ENCODE data around the gene POLR2E. TPM values are rescaled to one million over a fixed set of nuclear protein-coding genes. Genes with fewer than 3 reads are reported as not detected.
A peak's percentile ranks its signal among the peaks of the same experiment; 100 is the strongest.

Gene POLR2E
- total RNA-seq, 4 donors from 2014 or later, result 74.3 to 107 (median 96.9) TPM

DNA sequence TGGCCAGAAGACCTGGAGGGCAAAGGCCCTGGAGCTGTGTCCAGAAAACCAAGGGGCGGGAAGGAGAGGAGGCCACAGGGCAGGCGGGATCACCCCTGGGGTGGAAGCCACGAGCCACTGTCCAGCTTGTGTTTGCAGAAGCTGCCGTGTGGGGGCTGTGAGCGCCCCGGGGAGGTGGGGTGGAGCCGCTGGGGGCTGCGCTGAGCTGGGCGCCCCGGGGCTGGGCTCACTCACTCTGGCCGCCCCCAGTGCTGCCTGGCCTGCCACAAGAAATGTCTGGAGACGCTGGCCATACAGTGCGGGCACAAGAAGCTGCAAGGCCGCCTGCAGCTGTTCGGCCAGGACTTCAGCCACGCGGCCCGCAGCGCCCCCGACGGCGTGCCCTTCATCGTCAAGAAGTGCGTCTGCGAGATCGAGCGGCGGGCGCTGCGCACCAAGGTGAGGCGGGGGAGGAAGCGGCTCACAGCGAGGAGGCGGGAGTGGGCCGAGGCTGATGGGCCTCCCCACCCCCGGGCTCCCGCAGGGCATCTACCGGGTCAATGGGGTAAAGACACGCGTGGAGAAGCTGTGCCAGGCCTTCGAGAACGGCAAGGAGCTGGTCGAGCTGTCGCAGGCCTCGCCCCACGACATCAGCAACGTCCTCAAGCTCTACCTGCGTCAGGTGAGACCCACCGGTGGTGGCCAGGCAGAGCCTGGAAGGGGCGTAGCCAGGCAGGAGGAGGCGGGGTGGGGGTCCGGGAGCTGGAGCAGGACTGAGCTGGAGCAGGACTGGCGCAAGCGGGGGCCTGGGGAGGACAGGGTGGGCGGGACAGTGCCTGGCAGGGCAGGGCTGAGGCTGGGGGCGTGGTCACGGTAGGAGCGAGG lies 13.6 kb downstream of the POLR2E start:
- Histone ChIP-seq H3K4me3 (peak overlapping the region in 2 of 4 donors; percentile 33 to 35), H3K36me3 (peaks cover 0 to 31% (median 0%) of the 10 kb centered on the region in 3 donors), H3K4me1 (peaks cover 0 to 57% (median 24%) of the 10 kb centered on the region in 4 donors), H3K9me3 (no peaks in the 10 kb centered on the region), H3K27me3 (no peaks in the 10 kb centered on the region), H3K27ac (peak overlapping the region; percentile 55 to 87 (median 61))
- DNase-seq, result no peak
- TF ChIP-seq, protein P1, sequence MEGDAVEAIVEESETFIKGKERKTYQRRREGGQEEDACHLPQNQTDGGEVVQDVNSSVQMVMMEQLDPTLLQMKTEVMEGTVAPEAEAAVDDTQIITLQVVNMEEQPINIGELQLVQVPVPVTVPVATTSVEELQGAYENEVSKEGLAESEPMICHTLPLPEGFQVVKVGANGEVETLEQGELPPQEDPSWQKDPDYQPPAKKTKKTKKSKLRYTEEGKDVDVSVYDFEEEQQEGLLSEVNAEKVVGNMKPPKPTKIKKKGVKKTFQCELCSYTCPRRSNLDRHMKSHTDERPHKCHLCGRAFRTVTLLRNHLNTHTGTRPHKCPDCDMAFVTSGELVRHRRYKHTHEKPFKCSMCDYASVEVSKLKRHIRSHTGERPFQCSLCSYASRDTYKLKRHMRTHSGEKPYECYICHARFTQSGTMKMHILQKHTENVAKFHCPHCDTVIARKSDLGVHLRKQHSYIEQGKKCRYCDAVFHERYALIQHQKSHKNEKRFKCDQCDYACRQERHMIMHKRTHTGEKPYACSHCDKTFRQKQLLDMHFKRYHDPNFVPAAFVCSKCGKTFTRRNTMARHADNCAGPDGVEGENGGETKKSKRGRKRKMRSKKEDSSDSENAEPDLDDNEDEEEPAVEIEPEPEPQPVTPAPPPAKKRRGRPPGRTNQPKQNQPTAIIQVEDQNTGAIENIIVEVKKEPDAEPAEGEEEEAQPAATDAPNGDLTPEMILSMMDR (IDR thresholded peaks at IDR 0.05), result no peak
- no peak for TF ChIP-seq POLR2A (IDR thresholded peaks at IDR 0.05)

DNA sequence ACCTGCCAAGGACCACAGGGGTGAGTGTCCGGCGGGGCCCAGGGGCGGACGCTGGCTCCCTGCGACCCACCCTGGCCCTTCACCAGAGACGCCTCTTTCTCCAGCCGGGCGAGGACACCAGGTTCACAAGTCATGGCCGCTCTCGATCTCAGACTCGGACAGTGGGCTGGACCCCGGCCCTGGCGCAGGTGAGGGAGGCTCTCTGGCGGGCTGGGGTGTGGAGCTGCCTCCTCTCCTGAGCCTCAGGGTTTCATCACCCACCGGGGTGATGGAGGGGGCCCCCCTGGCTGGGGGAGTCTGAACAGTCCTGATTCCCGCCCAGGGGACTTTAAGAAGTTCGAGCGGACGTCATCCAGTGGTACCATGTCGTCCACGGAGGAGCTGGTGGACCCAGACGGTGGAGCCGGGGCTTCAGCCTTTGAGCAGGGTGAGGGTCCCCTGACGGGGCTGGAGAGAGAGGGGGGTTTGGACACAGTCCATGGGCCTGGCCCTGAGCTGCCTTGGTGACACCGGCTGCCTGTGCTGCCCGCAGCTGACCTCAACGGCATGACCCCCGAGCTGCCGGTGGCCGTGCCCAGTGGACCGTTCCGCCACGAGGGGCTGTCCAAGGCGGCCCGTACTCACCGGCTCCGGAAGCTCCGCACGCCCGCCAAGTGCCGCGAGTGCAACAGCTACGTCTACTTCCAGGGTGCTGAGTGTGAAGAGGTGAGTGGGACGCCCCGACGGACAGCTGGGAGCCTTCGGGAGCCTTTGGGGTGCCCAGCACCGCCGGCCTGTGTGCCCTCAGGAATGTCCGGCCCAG lies 14.6 kb downstream of the POLR2E start:
- Histone ChIP-seq H3K36me3 (peaks cover 0 to 22% (median 0%) of the 10 kb centered on the region in 3 donors), H3K4me3 (no peak overlapping the region), H3K9me3 (no peaks in the 10 kb centered on the region), H3K27me3 (no peaks in the 10 kb centered on the region), H3K4me1 (peaks cover 0 to 65% (median 30%) of the 10 kb centered on the region in 4 donors), H3K27ac (no peak overlapping the region)
- TF ChIP-seq POLR2A (IDR thresholded peaks at IDR 0.05), result no peak
- TF ChIP-seq, protein P1 (IDR thresholded peaks at IDR 0.05), result no peak
- DNase-seq, result peak in 1 of 3 donors; percentile 34

DNA sequence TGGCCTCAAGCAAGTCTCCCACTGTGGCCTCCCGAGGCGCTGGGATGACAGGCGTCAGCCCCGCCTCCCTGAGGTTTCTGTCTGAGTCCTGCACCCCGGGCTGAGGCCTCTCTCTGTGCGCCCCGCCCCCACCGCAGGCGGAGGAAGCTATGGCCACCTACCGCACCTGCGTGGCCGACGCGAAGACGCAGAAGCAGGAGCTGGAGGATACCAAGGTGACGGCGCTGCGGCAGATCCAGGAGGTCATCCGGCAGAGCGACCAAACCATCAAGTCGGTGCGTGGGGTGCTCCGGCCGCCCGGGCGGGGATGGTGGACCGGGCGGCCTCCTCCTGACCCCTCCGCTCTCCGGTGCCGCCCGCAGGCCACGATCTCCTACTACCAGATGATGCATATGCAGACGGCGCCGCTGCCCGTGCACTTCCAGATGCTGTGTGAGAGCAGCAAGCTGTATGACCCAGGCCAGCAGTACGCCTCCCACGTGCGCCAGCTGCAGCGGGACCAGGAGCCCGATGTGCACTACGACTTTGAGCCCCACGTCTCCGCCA lies 15.5 kb downstream of the POLR2E start:
- TF ChIP-seq, protein P1 (IDR thresholded peaks at IDR 0.05), result no peak
- no peak for TF ChIP-seq POLR2A (IDR thresholded peaks at IDR 0.05)
- peak; percentile 45 to 79 (median 50) for DNase-seq

DNA sequence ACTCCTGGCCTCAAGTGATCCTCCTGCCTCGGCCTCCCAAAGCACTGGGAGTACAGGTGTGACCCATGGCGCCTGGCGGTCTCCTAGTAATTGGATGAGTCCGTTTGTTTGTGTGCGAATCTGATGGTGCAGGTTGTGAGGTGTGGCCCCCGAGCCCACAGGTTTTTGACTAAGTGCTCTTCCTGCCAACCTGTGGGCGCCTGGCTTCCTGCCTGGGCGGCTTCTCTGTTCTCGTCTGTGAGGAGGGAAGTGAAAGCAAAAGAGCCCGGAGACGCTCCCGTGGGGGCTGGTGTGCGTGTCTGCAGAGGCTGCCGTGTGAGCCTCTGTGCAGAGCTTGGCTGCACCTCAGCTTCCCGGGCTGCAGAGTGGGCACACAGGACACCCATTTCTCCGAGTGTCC lies 18.2 kb downstream of the POLR2E start:
- Histone ChIP-seq H3K27me3 (no peaks in the 10 kb centered on the region), H3K9me3 (no peaks in the 10 kb centered on the region), H3K4me1 (peaks cover 0 to 62% (median 46%) of the 10 kb centered on the region in 4 donors), H3K4me3 (peak overlapping the region; percentile 13 to 40 (median 22)), H3K27ac (peak overlapping the region; percentile 37 to 90 (median 48)), H3K36me3 (peaks cover 0 to 16% (median 0%) of the 10 kb centered on the region in 3 donors)
- peak in 1 of 2 donors; percentile 20 for TF ChIP-seq POLR2A (IDR thresholded peaks at IDR 0.05)
- TF ChIP-seq, protein P1 (IDR thresholded peaks at IDR 0.05), result no peak
- DNase-seq, result peak; percentile 84 to 97 (median 96)

More for the DNA sequence above, 15.5 kb downstream of the POLR2E start:
- Histone ChIP-seq H3K27ac (peak overlapping the region in 1 of 4 donors; percentile 90), H3K4me1 (peaks cover 0 to 72% (median 38%) of the 10 kb centered on the region in 4 donors), H3K27me3 (no peaks in the 10 kb centered on the region), H3K36me3 (peaks cover 0 to 21% (median 0%) of the 10 kb centered on the region in 3 donors), H3K4me3 (no peak overlapping the region), H3K9me3 (no peaks in the 10 kb centered on the region)

DNA sequence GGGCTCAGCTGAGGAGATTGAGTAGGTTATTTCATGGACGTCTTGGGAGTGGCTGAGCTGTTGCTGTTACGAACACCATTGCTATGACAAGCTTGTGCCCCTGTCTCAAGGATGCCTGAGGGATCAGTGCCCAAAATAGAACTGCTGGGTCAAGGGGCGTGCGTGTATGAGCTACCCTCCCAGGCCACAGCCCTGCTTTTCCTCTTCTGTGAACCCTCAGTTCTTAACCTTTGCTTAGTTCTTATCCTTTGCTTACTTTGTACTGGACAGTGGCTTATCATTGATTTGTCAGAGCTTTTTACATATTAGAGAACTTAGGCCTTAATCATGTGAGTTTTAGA lies 19.2 kb downstream of the POLR2E start:
- Histone ChIP-seq H3K4me1 (peaks cover 0 to 61% (median 39%) of the 10 kb centered on the region in 4 donors), H3K27me3 (peaks cover 0 to 8% of the 10 kb centered on the region in 2 donors), H3K9me3 (no peaks in the 10 kb centered on the region), H3K4me3 (no peak overlapping the region), H3K36me3 (peaks cover 0 to 13% (median 0%) of the 10 kb centered on the region in 3 donors), H3K27ac (peak overlapping the region in 2 of 4 donors; percentile 45 to 90)
- peak in 1 of 3 donors; percentile 43 for DNase-seq
- no peak for TF ChIP-seq POLR2A (IDR thresholded peaks at IDR 0.05)
- TF ChIP-seq, protein P1 (IDR thresholded peaks at IDR 0.05), result no peak
